HepG2 (cell line): ENCODE results near the gene CCT6A. TPM values are rescaled to one million over a fixed set of nuclear protein-coding genes. Genes with fewer than 3 reads are reported as not detected.

ENCODE experiments used
- AKAP8 ChIP-seq: sonication (generic); formaldehyde crosslinking; IDR thresholded peaks from 2 replicates; pipeline ENCODE4 v1.5.1; 2020; ENCODE audit warnings: mild to moderate bottlenecking, missing genetic modification reagents
- ATF3 ChIP-seq: sonication (generic); formaldehyde crosslinking; IDR thresholded peaks from 2 replicates; pipeline ENCODE4 v1.4.0; 2020; ENCODE audit warnings: missing genetic modification reagents
- ATRX ChIP-seq: sonication (generic); formaldehyde crosslinking; IDR thresholded peaks from 2 replicates; pipeline ENCODE4 v1.4.0; 2020; ENCODE audit warnings: missing genetic modification reagents, borderline replicate concordance
- GPBP1L1 ChIP-seq: sonication (generic); formaldehyde crosslinking; IDR thresholded peaks from 2 replicates; pipeline ENCODE4 v1.5.0; 2020; ENCODE audit warnings: mild to moderate bottlenecking, missing genetic modification reagents
- JUND ChIP-seq: sonication (generic); formaldehyde crosslinking; IDR thresholded peaks from 2 replicates; pipeline ENCODE4 v1.8.0; 2022; ENCODE audit warnings: mild to moderate bottlenecking, missing genetic modification reagents
- KLF11 ChIP-seq: IDR thresholded peaks from 2 replicates; pipeline ENCODE4 v1.6.1; 2016; ENCODE audit warnings: missing compliant biosample characterization
- MYNN ChIP-seq: sonication (generic); formaldehyde crosslinking; IDR thresholded peaks from 2 replicates; pipeline ENCODE4 v1.4.0; 2020; ENCODE audit warnings: mild to moderate bottlenecking, low read depth, missing genetic modification reagents
- REST ChIP-seq, 2 experiments: IDR thresholded peaks; 2 replicates each; pipeline ENCODE4 v1.6.1; 2011 to 2012; ENCODE audit warnings: low read length in 2 of 2, borderline replicate concordance in 1 of 2, low read depth in 1 of 2, mild to moderate bottlenecking in 1 of 2, moderate library complexity in 1 of 2
- RNF219 ChIP-seq: sonication (generic); formaldehyde crosslinking; IDR thresholded peaks from 2 replicates; pipeline ENCODE4 v1.5.0; 2020; ENCODE audit warnings: mild to moderate bottlenecking, missing genetic modification reagents
- SMAD3 ChIP-seq: sonication (generic); formaldehyde crosslinking; IDR thresholded peaks from 2 replicates; pipeline ENCODE4 v1.4.0; 2020; ENCODE audit warnings: missing genetic modification reagents
- SMC3 ChIP-seq: IDR thresholded peaks from 2 replicates; pipeline ENCODE4 v1.6.1; 2011; ENCODE audit warnings: low read length, improper control_type of control experiment
- SMYD3 ChIP-seq: sonication (generic); formaldehyde crosslinking; IDR thresholded peaks from 2 replicates; pipeline ENCODE4 v1.8.1; 2023; ENCODE audit warnings: mild to moderate bottlenecking, missing genetic modification reagents
- SNRNP70 ChIP-seq: fragments of 200-400 bp; formaldehyde crosslinking; IDR thresholded peaks from 2 replicates; pipeline ENCODE4 v1.6.1; 2017; ENCODE audit warnings: mild to moderate bottlenecking, low read depth, low read length, moderate library complexity
- TFAP4 ChIP-seq: sonication (generic); IDR thresholded peaks from 2 replicates; pipeline ENCODE4 v1.6.1; 2016; ENCODE audit warnings: low read depth, borderline replicate concordance
- XBP1 ChIP-seq: sonication (generic); formaldehyde crosslinking; IDR thresholded peaks from 2 replicates; pipeline ENCODE4 v1.5.0; 2020; ENCODE audit warnings: missing genetic modification reagents
- ZC3H13 ChIP-seq: sonication (generic); formaldehyde crosslinking; IDR thresholded peaks from 2 replicates; pipeline ENCODE4 v1.8.1; 2023; ENCODE audit warnings: mild to moderate bottlenecking, missing genetic modification reagents, moderate library complexity
- ZFP41 ChIP-seq: sonication (generic); formaldehyde crosslinking; IDR thresholded peaks from 2 replicates; pipeline ENCODE4 v1.4.0; 2020; ENCODE audit warnings: mild to moderate bottlenecking, missing genetic modification reagents, borderline replicate concordance
- ZMYM4 ChIP-seq: sonication (generic); formaldehyde crosslinking; IDR thresholded peaks from 2 replicates; pipeline ENCODE4 v1.8.1; 2023; ENCODE audit warnings: mild to moderate bottlenecking, missing genetic modification reagents
- ZNF446 ChIP-seq: sonication (generic); formaldehyde crosslinking; IDR thresholded peaks from 2 replicates; pipeline ENCODE4 v1.5.0; 2020; ENCODE audit warnings: mild to moderate bottlenecking, missing genetic modification reagents
- ZNF530 ChIP-seq: sonication (generic); formaldehyde crosslinking; IDR thresholded peaks from 2 replicates; pipeline ENCODE4 v1.5.0; 2020; ENCODE audit warnings: low read depth, mild to moderate bottlenecking, missing genetic modification reagents
- ZNF615 ChIP-seq: sonication (generic); formaldehyde crosslinking; IDR thresholded peaks from 2 replicates; pipeline ENCODE4 v1.5.0; 2020; ENCODE audit warnings: mild to moderate bottlenecking, missing genetic modification reagents, borderline replicate concordance
- ZNF749 ChIP-seq: sonication (generic); formaldehyde crosslinking; IDR thresholded peaks from 2 replicates; pipeline ENCODE4 v1.8.0; 2022; ENCODE audit warnings: mild to moderate bottlenecking, missing genetic modification reagents, moderate library complexity, borderline replicate concordance
- ZSCAN9 ChIP-seq: IDR thresholded peaks from 2 replicates; pipeline ENCODE4 v1.6.1; 2016; ENCODE audit warnings: borderline replicate concordance
- polyA plus RNA-seq, 8 experiments: library from polyadenylated mRNA; depleted of rRNA in 3 of 8; stranded (reverse) in 7 of 8; unstranded in 1 of 8; fragments of >200 nt; fragmentation: Illumina TruSeq in 4 of 8; extraction: Trizol in 4 of 8; gene quantifications; 2 replicates each; pipeline versions ENCODE4 v1.2.1 to v1.2.3, GENCODE V29; 2011 to 2016; ENCODE audit warnings: low read depth in 4 of 8, missing spikeins in 1 of 8, mixed read lengths in 1 of 8; ENCODE audit not compliant: insufficient read depth in 1 of 8
- total RNA-seq, 5 experiments: library from RNA; depleted of rRNA; stranded (reverse); fragments of >200 nt; fragmentation: Illumina TruSeq; extraction: Trizol; gene quantifications; 2 replicates each; pipeline ENCODE4 v1.2.3, GENCODE V29; 2016; ENCODE audit warnings: low read depth in 1 of 5

The CCT6A gene
- total and polyA plus RNA-seq, 2 of the 13 experiments (the other 11 are each of a cell fraction or from before 2014, with no cell fraction given), result 219 to 292 TPM

DNA sequence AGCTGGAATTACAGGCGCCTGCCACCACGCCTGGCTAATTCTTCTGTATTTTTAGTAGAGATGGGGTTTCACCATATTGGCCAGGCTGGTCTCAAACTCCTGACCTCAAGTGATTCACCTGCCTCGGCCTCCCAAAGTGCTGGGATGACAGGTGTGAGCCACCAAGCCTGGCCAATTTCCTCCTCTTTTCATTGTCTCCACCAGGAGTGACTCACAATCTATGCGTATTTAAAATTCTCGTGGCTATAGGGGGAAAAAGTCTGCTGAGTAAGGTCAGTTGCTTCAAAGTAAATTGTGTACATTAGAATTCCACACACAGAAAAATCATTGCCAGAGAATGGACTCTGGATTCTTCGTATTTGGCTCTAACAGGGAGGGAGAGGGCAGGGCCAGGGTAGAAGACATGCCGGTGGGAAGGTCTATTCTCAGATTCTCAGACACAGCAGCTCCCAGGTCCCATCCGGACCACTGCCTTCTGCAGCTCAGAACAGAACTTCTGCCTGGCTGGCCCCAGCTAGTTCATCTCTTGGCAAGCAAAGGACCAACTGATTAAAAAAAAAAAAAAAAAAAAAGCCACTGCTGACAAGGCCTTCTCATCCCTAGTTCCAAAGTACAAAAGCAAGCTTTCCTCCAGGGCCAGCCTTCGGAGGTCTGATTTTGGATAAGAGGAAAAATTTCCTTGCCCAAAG lies 22.5 kb upstream of the CCT6A start (continued):
- TF ChIP-seq REST (IDR thresholded peaks at IDR 0.05; ENCODE audit: borderline replicate concordance in 1 of 2, low read depth in 1 of 2, low read length in 2 of 2), result no peak
- TF ChIP-seq ZC3H13 (CRISPR knock-in tag), result no peak
- no peak for TF ChIP-seq AKAP8
- no peak for TF ChIP-seq ZNF530
- no peak for TF ChIP-seq SMC3
- no peak for TF ChIP-seq MYNN (CRISPR knock-in tag)
- TF ChIP-seq TFAP4, result peak; percentile 10; the same call in 1 of the 2 replicates
- no peak for TF ChIP-seq RNF219
- TF ChIP-seq GPBP1L1 (CRISPR knock-in tag), result no peak
- TF ChIP-seq SNRNP70, result no peak
- TF ChIP-seq KLF11 (CRISPR knock-in tag), result no peak
- TF ChIP-seq ZFP41 (CRISPR knock-in tag), result no peak
- TF ChIP-seq JUND (CRISPR knock-in tag), result peak; percentile 68
- no peak for TF ChIP-seq ZNF749 (CRISPR knock-in tag)
- TF ChIP-seq SMAD3, result 0 out of 2 replicates have a peak, but pooled peaks have one; percentile 35
- TF ChIP-seq ZSCAN9 (CRISPR knock-in tag), result peak; percentile 38; the same call in 1 of the 2 replicates
- no peak for TF ChIP-seq XBP1 (CRISPR knock-in tag)
- TF ChIP-seq ATF3 (CRISPR knock-in tag), result peak; percentile 51; the same call in 1 of the 2 replicates
- no peak for TF ChIP-seq ZMYM4 (CRISPR knock-in tag)
- TF ChIP-seq ZNF615 (CRISPR knock-in tag), result no peak
- no peak for TF ChIP-seq ATRX
- TF ChIP-seq SMYD3 (CRISPR knock-in tag), result no peak
- TF ChIP-seq ZNF446 (CRISPR knock-in tag), result no peak
